ENCODE results near the gene MCFD2.

MCFD2 gene

DNA sequence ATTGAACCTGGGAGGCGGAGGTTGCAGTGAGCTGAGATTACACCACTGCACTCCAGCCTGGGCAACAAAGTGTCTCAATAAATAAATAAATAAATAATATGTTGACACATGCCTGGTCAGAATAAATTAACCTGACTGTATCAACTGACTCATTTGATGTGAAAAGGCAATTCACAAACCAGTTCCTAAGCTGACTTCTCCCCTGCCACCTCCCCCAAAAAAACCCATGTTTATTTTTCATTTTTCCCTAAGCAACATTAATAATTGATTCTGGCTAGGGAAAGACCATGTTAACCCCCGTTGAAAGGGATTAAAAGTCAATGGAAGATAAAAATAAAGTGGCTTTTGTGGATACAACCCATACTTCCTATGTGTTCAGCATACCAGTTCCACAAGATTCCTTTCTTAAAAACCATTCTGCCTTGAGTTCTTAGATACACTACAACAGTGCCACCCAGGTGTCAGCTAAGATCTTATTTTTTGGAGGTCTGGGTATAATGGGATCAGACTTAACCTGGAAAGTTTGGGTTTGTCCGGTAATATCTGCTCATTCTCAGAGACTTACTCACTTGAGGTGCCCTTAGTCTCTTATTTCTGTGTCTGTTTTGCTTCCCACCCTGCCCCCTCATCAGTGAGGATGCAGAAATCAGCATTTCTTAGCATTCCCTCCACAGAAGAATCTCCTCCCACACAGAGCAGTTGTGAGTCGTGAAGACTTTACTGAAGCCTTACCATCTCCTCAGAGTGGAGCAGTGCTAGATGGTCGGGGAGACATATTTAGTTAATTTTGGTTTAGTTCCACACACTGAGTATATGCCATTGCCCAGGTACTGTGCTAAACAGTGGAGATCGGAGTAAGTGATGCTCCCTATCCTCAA is 10.1 kb upstream of the MCFD2 start:
- H3K14ac ChIP-seq (ENCODE audit: low read length): no peak overlapping the region
- H2BK15ac ChIP-seq (ENCODE audit: low read length): no peak overlapping the region
- no peak overlapping the region for H3K9ac ChIP-seq (ENCODE audit: low read depth, low read length, poor library complexity)
- no peak overlapping the region for H2BK120ac ChIP-seq (ENCODE audit: low read depth, low read length)
- no peak overlapping the region for H2BK12ac ChIP-seq (ENCODE audit: low read length)
- no peak overlapping the region for H2BK5ac ChIP-seq (ENCODE audit: low read length)
- H3K18ac ChIP-seq (ENCODE audit: low read length): no peak overlapping the region
- no peak overlapping the region for H4K8ac ChIP-seq (ENCODE audit: low read depth, low read length)
- H3K4me2 ChIP-seq (ENCODE audit: insufficient read depth, low read length, poor library complexity, severe bottlenecking): no peak overlapping the region
- no CpG with 5 or more reads among the region's 6 CpGs for WGBS, 2 donors (ENCODE audit: extremely low coverage in 2 of 2, insufficient read length in 2 of 2, insufficient replicate concordance in 1 of 2)
- DNase-seq (ENCODE audit: low spot score): no peak
- no peaks in the 10 kb centered on the region for H3K79me1 ChIP-seq (ENCODE audit: low read depth, low read length)
- no peak overlapping the region for H3K27ac ChIP-seq (replicated peaks; ENCODE audit: low read length)
- H3K36me3 ChIP-seq (replicated peaks in 1 of 2; ENCODE audit: control insufficient read depth in 2 of 2, insufficient read depth in 2 of 2, low read length in 2 of 2): peaks cover 0 to 6% of the 10 kb centered on the region in 2 donors
- no peak overlapping the region for H3K23ac ChIP-seq (ENCODE audit: low read depth, low read length, poor library complexity)
- no peak overlapping the region for H2AFZ ChIP-seq (ENCODE audit: low read length)
- H2AK5ac ChIP-seq (ENCODE audit: low read depth, low read length): no peak overlapping the region
- H3K27me3 ChIP-seq (ENCODE audit: control insufficient read depth in 3 of 3, insufficient read depth in 3 of 3, low read depth in 1 of 3, low read length in 3 of 3): no peaks in the 10 kb centered on the region
- H4K91ac ChIP-seq (ENCODE audit: low read depth, low read length, poor library complexity): no peak overlapping the region
- peaks cover 8 to 43% of the 10 kb centered on the region in 2 donors for H3K9me3 ChIP-seq (replicated peaks in 1 of 2; ENCODE audit: control insufficient read depth in 2 of 2, insufficient read depth in 1 of 2, low read depth in 1 of 2, low read length in 2 of 2)
- no peaks in the 10 kb centered on the region for H3K4me1 ChIP-seq (ENCODE audit: control insufficient read depth in 2 of 2, insufficient read depth in 1 of 2, low read depth in 1 of 2, low read length in 2 of 2)
- H3K4me3 ChIP-seq (ENCODE audit: low read length in 2 of 2): no peak overlapping the region
- H3K4ac ChIP-seq (ENCODE audit: low read length): no peak overlapping the region

DNA sequence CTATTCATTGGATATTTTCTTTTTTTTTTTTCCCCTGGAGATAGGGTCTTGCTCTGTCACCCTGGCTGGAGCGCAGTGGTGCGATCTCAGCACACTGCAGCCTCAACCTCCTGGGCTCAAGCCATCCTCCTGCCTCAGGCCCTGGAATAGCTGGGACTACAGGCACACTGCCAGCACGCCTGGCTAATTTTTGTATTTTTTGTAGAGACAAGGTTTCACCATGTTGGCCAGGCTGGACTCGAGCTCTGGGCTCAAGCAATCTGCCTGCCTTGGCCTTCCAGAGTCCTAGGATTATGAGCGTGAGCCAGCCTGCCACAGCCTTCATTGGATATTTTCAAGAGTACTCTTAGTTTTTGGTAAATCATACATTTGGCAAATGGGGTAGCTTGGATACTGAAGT is 9.0 kb upstream of the MCFD2 start:
- Histone ChIP-seq H3K27ac (replicated peaks; ENCODE audit: low read length) (no peak overlapping the region), H3K4me2 (ENCODE audit: insufficient read depth, low read length, poor library complexity, severe bottlenecking) (no peak overlapping the region), H3K4me3 (ENCODE audit: low read length in 2 of 2) (peak overlapping the region in 1 of 2 donors; percentile 11), H3K23ac (ENCODE audit: low read depth, low read length, poor library complexity) (no peak overlapping the region), H3K36me3 (replicated peaks in 1 of 2; ENCODE audit: control insufficient read depth in 2 of 2, insufficient read depth in 2 of 2, low read length in 2 of 2) (peaks cover 0 to 6% of the 10 kb centered on the region in 2 donors), H2BK120ac (ENCODE audit: low read depth, low read length) (no peak overlapping the region), H2BK5ac (ENCODE audit: low read length) (no peak overlapping the region), H3K9me3 (replicated peaks in 1 of 2; ENCODE audit: control insufficient read depth in 2 of 2, insufficient read depth in 1 of 2, low read depth in 1 of 2, low read length in 2 of 2) (peaks cover 8 to 37% of the 10 kb centered on the region in 2 donors), H4K8ac (ENCODE audit: low read depth, low read length) (no peak overlapping the region), H3K9ac (ENCODE audit: low read depth, low read length, poor library complexity) (no peak overlapping the region), H3K79me1 (ENCODE audit: low read depth, low read length) (no peaks in the 10 kb centered on the region), H3K27me3 (ENCODE audit: control insufficient read depth in 3 of 3, insufficient read depth in 3 of 3, low read depth in 1 of 3, low read length in 3 of 3) (no peaks in the 10 kb centered on the region), H3K4me1 (ENCODE audit: control insufficient read depth in 2 of 2, insufficient read depth in 1 of 2, low read depth in 1 of 2, low read length in 2 of 2) (no peaks in the 10 kb centered on the region), H3K18ac (ENCODE audit: low read length) (no peak overlapping the region), H2BK12ac (ENCODE audit: low read length) (no peak overlapping the region), H4K91ac (ENCODE audit: low read depth, low read length, poor library complexity) (no peak overlapping the region), H3K4ac (ENCODE audit: low read length) (no peak overlapping the region), H2AFZ (ENCODE audit: low read length) (no peak overlapping the region), H2AK5ac (ENCODE audit: low read depth, low read length) (no peak overlapping the region), H2BK15ac (ENCODE audit: low read length) (no peak overlapping the region), H3K14ac (ENCODE audit: low read length) (no peak overlapping the region)
- DNase-seq (ENCODE audit: low spot score): no peak
- WGBS, 2 donors (ENCODE audit: extremely low coverage in 2 of 2, insufficient read length in 2 of 2, insufficient replicate concordance in 1 of 2): no CpG with 5 or more reads among the region's 5 CpGs

DNA sequence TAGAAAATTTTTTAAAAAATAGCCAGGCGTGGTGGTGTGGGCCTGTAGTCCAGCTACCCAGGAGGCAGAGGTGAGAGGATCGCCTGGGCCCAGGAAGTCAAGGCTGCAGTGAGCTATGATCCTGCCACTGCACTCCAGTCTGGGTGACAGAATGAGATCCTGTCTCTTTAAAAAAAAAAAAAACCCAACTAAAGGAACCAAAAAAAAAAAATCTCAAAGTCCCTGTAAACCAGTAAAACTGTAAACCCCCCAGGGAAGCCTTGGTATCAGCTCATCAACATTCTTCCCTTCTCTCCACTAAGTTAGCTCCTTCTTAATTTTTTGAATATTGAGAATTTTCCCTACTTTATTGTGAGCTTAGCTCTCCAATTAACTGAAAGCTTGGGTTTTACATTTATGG is 8.4 kb upstream of the MCFD2 start:
- Histone ChIP-seq H2BK15ac (ENCODE audit: low read length) (no peak overlapping the region), H3K4ac (ENCODE audit: low read length) (no peak overlapping the region), H4K8ac (ENCODE audit: low read depth, low read length) (no peak overlapping the region), H3K27ac (replicated peaks; ENCODE audit: low read length) (no peak overlapping the region), H3K4me1 (ENCODE audit: control insufficient read depth in 2 of 2, insufficient read depth in 1 of 2, low read depth in 1 of 2, low read length in 2 of 2) (no peaks in the 10 kb centered on the region), H3K36me3 (replicated peaks in 1 of 2; ENCODE audit: control insufficient read depth in 2 of 2, insufficient read depth in 2 of 2, low read length in 2 of 2) (peaks cover 0 to 6% of the 10 kb centered on the region in 2 donors), H3K27me3 (ENCODE audit: control insufficient read depth in 3 of 3, insufficient read depth in 3 of 3, low read depth in 1 of 3, low read length in 3 of 3) (no peaks in the 10 kb centered on the region), H2BK12ac (ENCODE audit: low read length) (no peak overlapping the region), H3K23ac (ENCODE audit: low read depth, low read length, poor library complexity) (no peak overlapping the region), H3K4me2 (ENCODE audit: insufficient read depth, low read length, poor library complexity, severe bottlenecking) (no peak overlapping the region), H3K9ac (ENCODE audit: low read depth, low read length, poor library complexity) (no peak overlapping the region), H2AFZ (ENCODE audit: low read length) (no peak overlapping the region), H3K9me3 (replicated peaks in 1 of 2; ENCODE audit: control insufficient read depth in 2 of 2, insufficient read depth in 1 of 2, low read depth in 1 of 2, low read length in 2 of 2) (peaks cover 8 to 36% of the 10 kb centered on the region in 2 donors), H3K18ac (ENCODE audit: low read length) (no peak overlapping the region), H2BK5ac (ENCODE audit: low read length) (no peak overlapping the region), H2AK5ac (ENCODE audit: low read depth, low read length) (no peak overlapping the region), H4K91ac (ENCODE audit: low read depth, low read length, poor library complexity) (no peak overlapping the region), H2BK120ac (ENCODE audit: low read depth, low read length) (no peak overlapping the region), H3K4me3 (ENCODE audit: low read length in 2 of 2) (no peak overlapping the region), H3K14ac (ENCODE audit: low read length) (no peak overlapping the region), H3K79me1 (ENCODE audit: low read depth, low read length) (no peaks in the 10 kb centered on the region)
- WGBS, 2 donors (ENCODE audit: extremely low coverage in 2 of 2, insufficient read length in 2 of 2, insufficient replicate concordance in 1 of 2): no CpG with 5 or more reads among the region's 2 CpGs
- no peak for DNase-seq (ENCODE audit: low spot score)

DNA sequence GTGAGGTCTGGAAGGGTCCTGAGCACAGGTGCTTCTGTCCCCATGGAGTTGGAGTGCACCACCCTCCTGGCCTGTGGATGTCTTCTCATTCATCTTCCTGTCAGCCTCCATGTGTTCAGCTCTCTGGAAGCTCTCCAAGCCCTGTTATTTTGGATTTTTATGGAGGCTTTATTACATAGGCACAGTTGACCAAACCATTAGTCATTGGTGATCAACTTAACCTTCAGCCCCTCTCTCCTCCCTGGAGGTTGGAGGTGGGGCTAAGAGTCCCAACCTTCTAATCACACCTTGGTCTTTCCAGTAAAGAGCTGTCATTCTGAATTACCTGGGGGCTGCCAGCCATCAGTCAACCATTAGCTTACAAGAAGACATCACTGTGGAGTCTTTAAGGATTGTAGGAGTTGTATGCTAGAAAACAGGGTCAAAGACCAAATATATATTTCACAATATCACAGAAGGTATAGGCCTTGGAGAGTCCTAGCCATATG is 7.5 kb upstream of the MCFD2 start:
- Histone ChIP-seq H2BK5ac (ENCODE audit: low read length) (no peak overlapping the region), H3K27ac (replicated peaks; ENCODE audit: low read length) (no peak overlapping the region), H3K14ac (ENCODE audit: low read length) (no peak overlapping the region), H3K27me3 (ENCODE audit: control insufficient read depth in 3 of 3, insufficient read depth in 3 of 3, low read depth in 1 of 3, low read length in 3 of 3) (no peaks in the 10 kb centered on the region), H2BK12ac (ENCODE audit: low read length) (no peak overlapping the region), H2AFZ (ENCODE audit: low read length) (no peak overlapping the region), H3K9me3 (replicated peaks in 1 of 2; ENCODE audit: control insufficient read depth in 2 of 2, insufficient read depth in 1 of 2, low read depth in 1 of 2, low read length in 2 of 2) (peaks cover 5 to 27% of the 10 kb centered on the region in 2 donors), H3K4me1 (ENCODE audit: control insufficient read depth in 2 of 2, insufficient read depth in 1 of 2, low read depth in 1 of 2, low read length in 2 of 2) (no peaks in the 10 kb centered on the region), H3K18ac (ENCODE audit: low read length) (no peak overlapping the region), H3K9ac (ENCODE audit: low read depth, low read length, poor library complexity) (no peak overlapping the region), H3K4me2 (ENCODE audit: insufficient read depth, low read length, poor library complexity, severe bottlenecking) (no peak overlapping the region), H2BK15ac (ENCODE audit: low read length) (no peak overlapping the region), H3K23ac (ENCODE audit: low read depth, low read length, poor library complexity) (no peak overlapping the region), H3K4ac (ENCODE audit: low read length) (no peak overlapping the region), H3K4me3 (ENCODE audit: low read length in 2 of 2) (no peak overlapping the region), H3K79me1 (ENCODE audit: low read depth, low read length) (no peaks in the 10 kb centered on the region), H4K91ac (ENCODE audit: low read depth, low read length, poor library complexity) (no peak overlapping the region), H2AK5ac (ENCODE audit: low read depth, low read length) (no peak overlapping the region), H2BK120ac (ENCODE audit: low read depth, low read length) (no peak overlapping the region), H3K36me3 (replicated peaks in 1 of 2; ENCODE audit: control insufficient read depth in 2 of 2, insufficient read depth in 2 of 2, low read length in 2 of 2) (peaks cover 0 to 6% of the 10 kb centered on the region in 2 donors), H4K8ac (ENCODE audit: low read depth, low read length) (no peak overlapping the region)
- no peak for DNase-seq (ENCODE audit: low spot score)

Measured in neuronal stem cell (in vitro differentiated cells).